NOMO-1 treated with dmso at 0.1 percent for 144 hours (cell line): Measurements from ENCODE around the gene STK39.
"Not testable (repeated sequence)": the region's sequence is repeated elsewhere in the genome, so short reads cannot be mapped to it uniquely, and the experiment has no call there.

ENCODE experiments used
- DNase-seq: peaks from one replicate; lab custom pipeline; 2025; ENCODE audit not compliant: unreplicated experiment; lab: John Stamatoyannopoulos, UW

STK39 gene

GRCh38 chr2:168058675-168059074 lies 188.7 kb downstream of the STK39 start:
- DNase-seq, result no peak

- DNase-seq, result no peak
These were observed 191.1 kb downstream of the STK39 start for GRCh38 chr2:168056242-168056787.

- DNase-seq, result no peak
These were observed 192.7 kb downstream of the STK39 start for GRCh38 chr2:168054657-168055056.

GRCh38 chr2:168053676-168054075 lies 193.7 kb downstream of the STK39 start:
- DNase-seq, result no peak

GRCh38 chr2:168052773-168053172 lies 194.6 kb downstream of the STK39 start:
- no peak for DNase-seq

GRCh38 chr2:168050377-168050776 lies 197.0 kb downstream of the STK39 start:
- no peak for DNase-seq

- DNase-seq, result no peak
These were observed 197.8 kb downstream of the STK39 start for GRCh38 chr2:168049609-168050008.

GRCh38 chr2:168047091-168047690 lies 200.2 kb downstream of the STK39 start:
- DNase-seq, result no peak

GRCh38 chr2:168044579-168044978 lies 202.8 kb downstream of the STK39 start:
- no peak for DNase-seq

GRCh38 chr2:168044176-168044575 lies 203.2 kb downstream of the STK39 start:
- DNase-seq, result no peak

GRCh38 chr2:168042127-168042824 lies 205.1 kb downstream of the STK39 start:
- not testable (repeated sequence) for DNase-seq

GRCh38 chr2:168039881-168040280 lies 207.5 kb downstream of the STK39 start:
- no peak for DNase-seq

- no peak for DNase-seq
These were observed 209.6 kb downstream of the STK39 start for GRCh38 chr2:168037778-168038177.

GRCh38 chr2:168035458-168035857 lies 211.9 kb downstream of the STK39 start:
- no peak for DNase-seq

GRCh38 chr2:168034616-168035015 lies 212.8 kb downstream of the STK39 start:
- DNase-seq, result no peak

- DNase-seq, result no peak
These were observed 213.4 kb downstream of the STK39 start for GRCh38 chr2:168033966-168034365.

GRCh38 chr2:168032091-168032490 lies 215.3 kb downstream of the STK39 start:
- DNase-seq, result no peak

- no peak for DNase-seq
These were observed 216.4 kb downstream of the STK39 start for GRCh38 chr2:168030862-168031624.

GRCh38 chr2:168029071-168029470 lies 218.3 kb downstream of the STK39 start:
- DNase-seq, result no peak

- DNase-seq, result no peak
These were observed 219.0 kb downstream of the STK39 start for GRCh38 chr2:168028362-168028761.

GRCh38 chr2:168025487-168026202 lies 221.8 kb downstream of the STK39 start:
- DNase-seq, result no peak
